SJCRH30 (cell line): ENCODE measurements around the gene AQP10. TPM values are rescaled to one million over a fixed set of nuclear protein-coding genes. Genes with fewer than 3 reads are reported as not detected.
"Not testable (repeated sequence)": the region's sequence is repeated elsewhere in the genome, so short reads cannot be mapped to it uniquely, and the experiment has no call there.

Experiments
- DNase-seq, 2 experiments: peaks; one replicate each; pipeline ENCODE4 v3.0.0-alpha.2; 2015 to 2020
- H3K27ac ChIP-seq: fragments of 250-450 bp; sonication (Bioruptor Pico); 2 replicates; pipeline ENCODE4 v1.5.1; 2020; ENCODE audit warnings: mild to moderate bottlenecking, moderate library complexity
- H3K27me3 ChIP-seq: fragments of 250-450 bp; sonication (Bioruptor Pico); 2 replicates; pipeline ENCODE4 v1.5.1; 2020; ENCODE audit warnings: mild to moderate bottlenecking, moderate library complexity
- H3K36me3 ChIP-seq: fragments of 250-450 bp; sonication (Bioruptor Pico); 2 replicates; pipeline ENCODE4 v1.5.1; 2020; ENCODE audit warnings: mild to moderate bottlenecking, moderate library complexity
- H3K4me1 ChIP-seq: fragments of 250-450 bp; sonication (Bioruptor Pico); 2 replicates; pipeline ENCODE4 v1.5.1; 2020; ENCODE audit warnings: mild to moderate bottlenecking, moderate library complexity
- H3K4me3 ChIP-seq: fragments of 250-450 bp; sonication (Bioruptor Pico); 2 replicates; pipeline ENCODE4 v1.5.1; 2020; ENCODE audit warnings: mild to moderate bottlenecking, moderate library complexity
- H3K9me3 ChIP-seq: fragments of 250-450 bp; sonication (Bioruptor Pico); replicated peaks from 2 replicates; pipeline ENCODE4 v1.5.1; 2020; ENCODE audit warnings: mild to moderate bottlenecking, moderate library complexity
- total RNA-seq: library from RNA; depleted of rRNA; stranded (reverse); fragments of >200 nt; shearing (Covaris generic); gene quantifications from 2 replicates; pipeline ENCODE4 v1.2.3, GENCODE V29; 2014

The AQP10 gene
- total RNA-seq, 1 experiment from 2014 or later: not detected

DNA sequence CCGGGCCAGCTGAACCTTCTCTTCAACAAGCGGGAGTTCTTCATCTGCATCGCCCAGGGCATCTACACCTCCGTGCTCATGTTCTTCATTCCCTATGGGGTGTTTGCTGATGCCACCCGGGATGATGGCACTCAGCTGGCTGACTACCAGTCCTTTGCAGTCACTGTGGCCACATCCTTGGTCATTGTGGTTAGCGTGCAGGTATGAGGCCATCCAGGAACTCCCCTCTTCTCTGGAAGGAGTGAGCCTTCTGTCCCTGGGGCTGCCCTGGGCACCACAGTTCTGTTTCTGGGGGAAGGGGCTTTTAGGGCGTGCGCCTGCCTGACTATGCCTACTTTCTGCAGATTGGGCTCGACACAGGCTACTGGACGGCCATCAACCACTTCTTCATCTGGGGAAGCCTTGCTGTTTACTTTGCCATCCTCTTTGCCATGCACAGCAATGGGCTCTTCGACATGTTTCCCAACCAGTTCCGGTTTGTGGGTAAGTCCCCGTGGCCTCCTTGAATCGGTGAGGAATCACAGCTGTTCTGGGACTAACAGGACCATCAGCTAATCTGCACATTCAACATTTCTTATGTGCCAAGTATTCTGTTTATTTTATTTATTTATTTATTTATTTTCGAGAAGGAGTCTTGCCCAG lies 25.5 kb downstream of the AQP10 start:
- H3K27me3 ChIP-seq: no peaks in the 10 kb centered on the region
- no peak overlapping the region for H3K27ac ChIP-seq
- H3K9me3 ChIP-seq: no peaks in the 10 kb centered on the region
- H3K4me3 ChIP-seq: no peak overlapping the region
- peaks cover 29% of the 10 kb centered on the region for H3K36me3 ChIP-seq
- DNase-seq: no peak
- H3K4me1 ChIP-seq: peaks cover 12% of the 10 kb centered on the region

DNA sequence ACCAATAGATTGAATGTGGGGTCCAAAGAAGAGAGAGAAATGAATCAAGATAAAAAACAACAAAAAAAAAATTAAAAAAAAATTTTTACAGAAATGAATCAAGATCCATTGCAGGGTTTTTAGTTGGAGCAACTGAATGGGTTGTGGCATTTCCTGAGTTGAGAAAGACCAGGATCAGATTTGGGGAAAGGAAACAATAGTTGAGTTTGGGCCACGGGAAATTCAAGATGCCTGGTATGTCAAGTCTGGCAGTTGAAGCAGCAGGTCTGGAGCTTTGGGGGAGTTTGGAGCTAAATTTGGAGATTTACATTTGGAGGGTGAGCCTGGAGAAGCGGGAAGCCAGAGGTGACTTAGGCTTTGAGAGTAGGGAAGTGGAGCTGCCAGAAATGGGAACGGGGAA lies 27.1 kb downstream of the AQP10 start:
- H3K4me3 ChIP-seq: no peak overlapping the region
- H3K36me3 ChIP-seq: peaks cover 23% of the 10 kb centered on the region
- H3K9me3 ChIP-seq: no peaks in the 10 kb centered on the region
- DNase-seq: no peak
- no peaks in the 10 kb centered on the region for H3K27me3 ChIP-seq
- no peak overlapping the region for H3K27ac ChIP-seq
- H3K4me1 ChIP-seq: no peaks in the 10 kb centered on the region

DNA sequence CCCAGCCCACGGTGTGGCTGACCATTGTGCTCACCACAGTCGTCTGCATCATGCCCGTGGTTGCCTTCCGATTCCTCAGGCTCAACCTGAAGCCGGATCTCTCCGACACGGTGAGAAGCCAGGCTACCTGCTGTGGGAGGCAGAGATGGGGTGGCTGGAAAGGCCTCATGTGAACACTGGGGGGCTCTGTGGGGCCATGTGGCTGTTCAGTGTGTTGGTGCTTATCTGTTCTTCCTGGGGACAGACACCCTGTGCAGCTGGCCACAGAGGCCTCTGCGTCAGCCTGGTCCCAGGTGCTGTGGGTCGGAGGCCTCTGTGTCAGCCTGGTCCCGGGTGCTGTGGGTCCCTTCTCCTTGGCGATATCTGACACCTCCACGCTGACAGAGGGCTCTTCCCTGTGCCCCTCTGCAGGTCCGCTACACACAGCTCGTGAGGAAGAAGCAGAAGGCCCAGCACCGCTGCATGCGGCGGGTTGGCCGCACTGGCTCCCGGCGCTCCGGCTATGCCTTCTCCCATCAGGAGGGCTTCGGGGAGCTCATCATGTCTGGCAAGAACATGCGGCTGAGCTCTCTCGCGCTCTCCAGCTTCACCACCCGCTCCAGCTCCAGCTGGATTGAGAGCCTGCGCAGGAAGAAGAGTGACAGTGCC lies 27.7 kb downstream of the AQP10 start:
- DNase-seq: no peak
- Histone ChIP-seq H3K4me3 (no peak overlapping the region), H3K27ac (no peak overlapping the region), H3K27me3 (no peaks in the 10 kb centered on the region), H3K9me3 (no peaks in the 10 kb centered on the region), H3K4me1 (no peaks in the 10 kb centered on the region), H3K36me3 (peaks cover 19% of the 10 kb centered on the region)

DNA sequence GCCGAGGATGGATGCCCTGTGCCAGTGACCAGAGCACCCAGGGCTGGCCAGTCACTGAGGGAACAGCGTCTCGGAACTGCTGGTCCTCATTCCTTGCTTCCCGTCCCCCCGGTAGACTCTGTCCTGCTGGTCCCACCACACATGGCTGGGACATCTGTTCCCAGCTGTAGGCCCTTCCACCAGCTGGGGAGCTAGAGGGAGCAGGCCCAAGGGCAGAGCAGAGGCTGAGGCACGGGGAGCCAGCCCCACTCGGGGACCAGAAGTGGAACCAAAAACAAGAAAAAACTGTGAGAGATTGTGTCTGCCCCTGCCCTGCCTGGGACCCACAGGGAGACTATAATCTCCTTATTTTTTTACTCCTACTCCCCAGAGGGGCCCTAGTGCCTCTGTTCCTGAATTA lies 28.2 kb downstream of the AQP10 start:
- no peak overlapping the region for H3K4me3 ChIP-seq
- H3K4me1 ChIP-seq: 0 out of 2 replicates have a peak, but pooled peaks cover 2% of the 10 kb centered on the region
- no peak overlapping the region for H3K27ac ChIP-seq
- H3K27me3 ChIP-seq: no peaks in the 10 kb centered on the region
- no peak for DNase-seq
- no peaks in the 10 kb centered on the region for H3K9me3 ChIP-seq
- H3K36me3 ChIP-seq: peaks cover 19% of the 10 kb centered on the region

DNA sequence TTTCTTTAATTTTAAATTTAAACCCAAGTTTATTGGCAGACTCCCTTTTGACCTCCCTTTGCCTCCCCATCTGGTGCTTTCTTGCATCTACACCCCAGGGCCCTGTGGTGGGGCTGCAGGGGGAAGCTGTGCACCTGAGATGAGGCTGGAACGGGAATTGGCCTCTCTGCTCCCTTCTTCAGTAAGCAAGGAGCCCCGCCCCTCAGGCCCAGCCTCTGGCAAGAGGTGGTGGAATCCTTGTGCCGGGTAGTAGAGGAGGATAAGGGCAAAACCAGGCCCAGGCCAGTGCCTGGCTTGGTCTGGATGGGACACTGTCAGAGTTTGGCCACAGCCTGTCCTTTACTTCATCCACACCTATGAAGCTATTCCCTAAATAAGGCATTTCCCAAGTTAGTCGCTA lies 29.5 kb downstream of the AQP10 start:
- Histone ChIP-seq H3K36me3 (peaks cover 12% of the 10 kb centered on the region), H3K9me3 (no peaks in the 10 kb centered on the region), H3K27me3 (no peaks in the 10 kb centered on the region), H3K27ac (no peak overlapping the region), H3K4me1 (0 out of 2 replicates have a peak, but pooled peaks cover 3% of the 10 kb centered on the region), H3K4me3 (no peak overlapping the region)
- DNase-seq: no peak

DNA sequence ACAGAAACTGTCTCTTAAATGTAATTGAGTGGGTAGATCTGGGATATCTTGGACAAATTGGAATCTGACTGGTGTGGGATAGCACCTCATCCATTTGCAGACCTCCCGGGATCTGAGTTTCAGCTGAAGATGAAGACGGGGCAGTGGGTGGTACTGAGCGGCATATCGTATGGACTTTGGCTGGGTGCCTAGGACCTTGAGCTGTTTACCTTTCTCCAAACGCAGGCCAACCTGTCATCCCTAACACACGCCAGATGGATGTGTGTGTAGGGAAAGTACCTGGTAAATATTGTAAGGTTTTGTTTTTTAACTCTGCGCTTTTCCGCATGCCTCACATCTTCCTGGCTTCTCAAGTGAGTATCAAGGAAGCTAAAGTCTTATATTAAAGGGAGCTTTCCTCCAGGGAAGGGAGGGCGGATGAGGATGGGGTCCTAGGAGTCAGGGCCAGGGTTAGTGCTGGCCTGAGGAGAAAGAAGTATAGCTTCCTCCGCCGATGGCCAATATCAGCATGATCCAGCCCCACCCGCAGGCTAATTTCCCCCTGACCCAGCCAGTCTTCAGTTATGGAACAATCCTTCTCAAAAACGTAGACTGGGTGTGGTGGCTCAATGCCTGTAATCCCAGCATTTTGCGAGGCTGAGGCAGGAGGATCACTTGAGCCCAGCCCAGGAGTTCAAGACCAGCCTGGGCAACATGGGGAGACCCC lies 30.6 kb downstream of the AQP10 start:
- 0 out of 2 replicates have a peak, but pooled peaks cover 3% of the 10 kb centered on the region for H3K4me1 ChIP-seq
- DNase-seq: no peak
- H3K36me3 ChIP-seq: peaks cover 3% of the 10 kb centered on the region; the same call in 1 of the 2 replicates
- no peaks in the 10 kb centered on the region for H3K27me3 ChIP-seq
- H3K9me3 ChIP-seq: no peaks in the 10 kb centered on the region
- H3K4me3 ChIP-seq: no peak overlapping the region
- H3K27ac ChIP-seq: no peak overlapping the region

DNA sequence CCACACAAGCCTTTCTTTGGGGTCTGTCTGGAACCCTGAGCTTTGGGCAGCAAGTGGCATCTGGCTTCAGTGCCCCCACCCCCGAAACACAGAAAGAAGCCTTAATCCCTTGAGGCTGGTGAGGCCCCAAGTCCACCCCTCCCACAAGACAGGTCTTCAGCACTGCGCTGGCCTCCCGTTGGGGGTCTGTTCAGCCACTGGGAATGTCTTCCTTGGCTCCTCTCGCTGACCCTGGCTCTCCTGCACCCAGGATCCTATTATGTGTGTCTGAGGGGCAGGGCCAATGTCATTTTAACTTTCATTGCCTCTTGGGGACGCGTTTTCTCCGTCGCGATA lies 31.3 kb downstream of the AQP10 start:
- H3K9me3 ChIP-seq: no peaks in the 10 kb centered on the region
- H3K27me3 ChIP-seq: no peaks in the 10 kb centered on the region
- H3K4me1 ChIP-seq: 0 out of 2 replicates have a peak, but pooled peaks cover 3% of the 10 kb centered on the region
- no peak for DNase-seq
- H3K36me3 ChIP-seq: peaks cover 3% of the 10 kb centered on the region; the same call in 1 of the 2 replicates
- H3K4me3 ChIP-seq: no peak overlapping the region
- no peak overlapping the region for H3K27ac ChIP-seq

DNA sequence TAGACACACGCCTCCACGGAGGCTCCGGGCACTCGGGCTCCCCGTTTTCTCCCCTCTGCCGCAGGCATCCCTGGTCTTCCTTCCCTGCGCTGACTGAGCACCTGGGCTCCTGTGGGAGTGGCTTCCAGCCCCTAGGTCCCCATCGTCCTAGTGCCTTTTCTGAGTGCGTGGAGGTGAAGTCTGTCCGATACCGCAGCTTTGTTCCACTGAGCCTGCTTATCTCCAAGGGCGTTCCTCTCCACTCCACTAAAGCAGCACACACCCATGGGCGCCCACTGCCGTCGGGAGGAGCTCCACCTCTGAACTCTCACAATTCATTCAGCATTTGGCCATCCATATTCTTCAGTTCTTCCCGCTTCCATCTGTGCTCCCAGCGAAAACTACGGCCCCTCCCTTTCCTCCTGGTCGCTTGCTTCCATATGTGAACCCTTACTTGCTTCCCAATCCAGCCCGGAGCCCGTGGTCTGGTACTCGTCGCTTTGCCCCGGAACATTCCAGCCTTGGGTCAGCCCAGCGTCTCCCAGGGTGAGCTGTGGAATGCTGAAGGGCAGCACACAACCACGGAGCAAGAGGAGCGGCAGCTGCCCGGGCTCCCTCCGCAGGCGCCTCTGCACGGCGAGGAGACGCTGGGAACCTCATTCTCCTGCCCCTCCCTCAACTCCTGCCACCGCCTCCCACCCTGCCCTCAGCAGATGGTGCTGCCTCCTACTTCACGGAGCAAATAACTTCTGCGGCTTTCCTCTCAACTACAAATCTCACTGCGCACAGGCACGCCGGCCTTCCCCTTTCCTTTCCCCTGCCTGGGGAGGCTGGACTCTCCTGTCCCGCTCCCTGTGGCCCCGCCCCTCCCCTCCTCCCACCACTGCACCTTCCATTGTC lies 31.9 kb downstream of the AQP10 start:
- DNase-seq: peak; percentile 67 to 75
- Histone ChIP-seq H3K36me3 (peaks cover 3% of the 10 kb centered on the region; the same call in 1 of the 2 replicates), H3K27me3 (no peaks in the 10 kb centered on the region), H3K4me3 (peak overlapping the region; percentile 43), H3K4me1 (0 out of 2 replicates have a peak, but pooled peaks cover 3% of the 10 kb centered on the region), H3K27ac (no peak overlapping the region; the same call in 1 of the 2 replicates), H3K9me3 (no peaks in the 10 kb centered on the region)

DNA sequence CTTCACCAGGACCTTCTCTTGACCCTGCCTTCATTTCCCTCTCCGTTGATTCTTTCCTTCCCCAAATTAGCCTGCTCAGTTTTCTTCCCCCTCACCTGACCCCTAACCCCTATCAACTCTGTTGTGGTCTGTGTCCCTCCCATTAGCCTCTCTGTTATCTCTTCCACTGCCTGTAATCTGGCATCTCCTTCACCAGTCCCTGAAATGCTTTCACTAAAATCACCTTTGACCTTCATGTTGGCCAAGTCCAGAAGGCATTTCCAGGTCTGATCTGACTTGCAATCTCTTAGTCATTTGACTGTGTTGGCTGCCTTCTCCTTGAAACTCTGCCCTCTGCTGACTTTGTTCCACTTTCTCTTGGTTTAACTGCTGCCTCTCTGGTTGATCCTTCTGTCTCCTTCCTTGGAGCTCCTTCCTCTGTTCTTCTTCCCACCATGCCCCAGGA lies 32.6 kb downstream of the AQP10 start:
- peak overlapping the region; percentile 43 for H3K4me3 ChIP-seq
- no peaks in the 10 kb centered on the region for H3K9me3 ChIP-seq
- 0 out of 2 replicates have a peak, but pooled peaks cover 3% of the 10 kb centered on the region for H3K4me1 ChIP-seq
- peaks cover 3% of the 10 kb centered on the region; the same call in 1 of the 2 replicates for H3K36me3 ChIP-seq
- DNase-seq: peak in 1 of 2 experiments; percentile 37
- no peaks in the 10 kb centered on the region for H3K27me3 ChIP-seq
- H3K27ac ChIP-seq: no peak overlapping the region

DNA sequence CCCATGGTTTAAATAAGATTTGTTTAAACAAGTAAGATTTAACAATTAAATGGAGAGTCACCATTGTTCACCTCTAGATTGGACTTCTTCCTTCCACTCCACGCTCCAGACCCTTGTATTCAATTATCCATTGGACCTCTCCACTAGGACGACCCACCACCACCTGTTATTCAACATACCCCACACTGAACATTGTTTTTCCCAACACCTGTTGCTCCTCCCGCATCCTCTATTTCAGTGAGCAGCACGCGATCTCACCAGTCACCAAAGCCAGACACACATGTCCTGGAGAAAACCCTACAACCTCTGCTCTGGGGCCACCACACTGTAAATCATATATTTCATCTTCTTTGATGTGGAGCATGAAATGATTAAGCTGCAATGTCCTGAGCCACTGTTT lies 33.1 kb downstream of the AQP10 start:
- no peaks in the 10 kb centered on the region for H3K27me3 ChIP-seq
- H3K4me1 ChIP-seq: 0 out of 2 replicates have a peak, but pooled peaks cover 3% of the 10 kb centered on the region
- H3K9me3 ChIP-seq: no peaks in the 10 kb centered on the region
- H3K27ac ChIP-seq: no peak overlapping the region
- no peak overlapping the region for H3K4me3 ChIP-seq
- DNase-seq: peak in 1 of 2 experiments; percentile 29
- peaks cover 2% of the 10 kb centered on the region; the same call in 1 of the 2 replicates for H3K36me3 ChIP-seq

DNA sequence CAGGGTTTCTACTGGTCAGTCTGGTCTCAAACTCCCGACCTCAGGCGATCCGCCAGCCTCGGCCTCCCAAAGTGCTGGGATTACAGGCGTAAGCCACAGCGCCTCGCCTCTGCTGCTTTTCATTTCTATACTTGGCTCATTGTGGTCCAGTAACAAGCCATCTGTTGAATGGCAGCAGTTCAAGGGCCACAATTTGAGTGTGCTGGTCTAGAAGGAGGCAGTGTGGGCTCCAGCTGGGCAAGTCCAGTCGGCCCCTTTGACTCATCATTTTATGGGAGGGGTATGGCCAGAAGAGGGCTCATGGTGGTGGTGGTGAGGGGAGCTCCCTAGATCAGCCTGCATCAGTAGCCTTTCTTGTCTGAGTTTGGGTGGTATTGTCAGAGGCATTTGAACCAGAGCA lies 37.6 kb downstream of the AQP10 start:
- Histone ChIP-seq H3K27me3 (no peaks in the 10 kb centered on the region), H3K36me3 (no peaks in the 10 kb centered on the region), H3K27ac (no peak overlapping the region), H3K4me1 (0 out of 2 replicates have a peak, but pooled peaks cover 3% of the 10 kb centered on the region), H3K9me3 (no peaks in the 10 kb centered on the region), H3K4me3 (no peak overlapping the region)
- no peak for DNase-seq

DNA sequence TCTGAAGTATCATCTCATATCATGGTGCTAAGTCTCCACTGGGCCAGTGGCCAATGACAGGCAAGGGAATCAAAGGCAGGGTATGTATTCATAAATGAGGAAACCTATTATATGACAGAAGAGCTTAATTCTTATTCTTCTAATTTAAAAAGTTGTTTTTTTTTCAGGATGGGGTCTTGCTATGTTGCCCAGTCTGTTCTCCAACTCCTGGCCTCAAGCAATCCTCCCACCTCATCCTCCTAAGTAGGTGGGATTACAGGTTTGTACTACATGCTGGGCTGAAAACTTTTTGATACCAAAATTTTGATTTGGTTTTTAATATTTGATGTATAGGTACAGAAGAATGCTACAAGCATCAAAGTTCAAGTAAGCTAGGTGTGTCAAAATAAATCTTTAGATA lies 39.4 kb downstream of the AQP10 start:
- no peak for DNase-seq
- Histone ChIP-seq H3K4me3 (no peak overlapping the region), H3K4me1 (no peaks in the 10 kb centered on the region), H3K9me3 (no peaks in the 10 kb centered on the region), H3K27me3 (no peaks in the 10 kb centered on the region), H3K27ac (no peak overlapping the region), H3K36me3 (no peaks in the 10 kb centered on the region)

DNA sequence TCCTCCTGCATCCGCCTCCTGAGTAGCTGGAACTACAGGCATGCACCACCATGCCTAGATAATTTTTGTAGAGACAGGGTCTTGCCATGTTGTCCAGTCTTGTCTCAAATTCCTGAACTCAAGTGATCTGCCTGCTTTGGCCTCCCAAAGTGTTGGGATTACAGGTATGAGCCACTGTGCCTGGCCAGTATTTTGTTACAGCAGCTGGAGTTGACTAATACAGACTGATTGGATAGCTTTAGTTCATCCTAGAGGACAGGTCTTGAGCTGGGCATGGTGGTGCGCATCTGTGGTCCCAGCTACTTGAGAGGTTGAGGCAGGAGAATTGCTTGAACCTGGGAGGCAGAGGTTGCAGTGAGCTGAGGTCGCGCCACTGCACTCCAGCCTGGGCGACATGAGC lies 40.0 kb downstream of the AQP10 start:
- H3K9me3 ChIP-seq, H3K27ac ChIP-seq, DNase-seq, H3K4me1 ChIP-seq, H3K36me3 ChIP-seq, H3K27me3 ChIP-seq, H3K4me3 ChIP-seq: not testable (repeated sequence)

DNA sequence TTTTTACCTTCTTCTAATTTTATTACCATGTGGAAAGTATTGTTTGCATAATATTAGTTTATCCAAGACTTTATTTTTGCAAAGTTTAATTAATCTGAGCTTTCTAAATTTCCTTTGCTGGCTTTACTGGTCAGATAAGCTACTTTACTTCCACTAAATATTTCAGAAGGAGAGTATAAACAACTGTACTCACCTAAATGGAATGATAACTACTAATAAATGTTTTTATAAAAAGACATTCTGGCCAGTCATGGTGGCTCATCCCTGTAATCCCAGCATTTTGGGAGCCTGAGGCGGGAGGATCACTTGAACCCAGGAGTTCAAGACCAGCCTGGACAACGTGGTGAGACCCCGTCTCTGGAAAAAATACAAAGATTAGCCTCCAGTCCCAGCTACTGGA lies 40.5 kb downstream of the AQP10 start:
- H3K4me1 ChIP-seq: no peaks in the 10 kb centered on the region
- H3K9me3 ChIP-seq: no peaks in the 10 kb centered on the region
- no peak overlapping the region for H3K4me3 ChIP-seq
- H3K36me3 ChIP-seq: no peaks in the 10 kb centered on the region
- H3K27ac ChIP-seq: no peak overlapping the region
- no peak for DNase-seq
- no peaks in the 10 kb centered on the region for H3K27me3 ChIP-seq
